Esophagus (tissue), 2 donors: Measurements from ENCODE around the gene RUNX1. TPM values are rescaled to one million over a fixed set of nuclear protein-coding genes. Genes with fewer than 3 reads are reported as not detected.

Experiments used
- H3K27ac ChIP-seq, 2 donors: one replicate each; pipeline ENCODE4 v1.5.1; 2013; ENCODE audit warnings: low read depth in 2 of 2, mild to moderate bottlenecking in 2 of 2, inconsistent platforms in 1 of 2, low read length in 1 of 2, moderate library complexity in 1 of 2
- H3K27me3 ChIP-seq, 2 donors: one replicate each; pipeline ENCODE4 v1.6.1; 2013; ENCODE audit warnings: low read length in 2 of 2, control low read depth in 1 of 2, mild to moderate bottlenecking in 1 of 2; ENCODE audit not compliant: insufficient read depth in 2 of 2, control insufficient read depth in 1 of 2
- H3K36me3 ChIP-seq, 2 donors: one replicate each; pipeline ENCODE4 v1.6.1; 2013; ENCODE audit warnings: low read length in 1 of 2; ENCODE audit not compliant: control insufficient read depth in 2 of 2, insufficient read depth in 2 of 2
- H3K4me1 ChIP-seq, 2 donors: one replicate each; pipeline ENCODE4 v1.6.1; 2013; ENCODE audit warnings: low read length in 1 of 2; ENCODE audit not compliant: control insufficient read depth in 2 of 2, insufficient read depth in 2 of 2
- H3K4me3 ChIP-seq, 2 donors: one replicate each; pipeline ENCODE4 v1.5.1; 2013; ENCODE audit warnings: low read length in 2 of 2, mild to moderate bottlenecking in 2 of 2, low read depth in 1 of 2, moderate library complexity in 1 of 2
- H3K9me3 ChIP-seq, 2 donors: one replicate each; pipeline ENCODE4 v1.6.1; 2013; ENCODE audit warnings: mild to moderate bottlenecking in 2 of 2, low read depth in 1 of 2, low read length in 1 of 2, moderate library complexity in 1 of 2; ENCODE audit not compliant: control insufficient read depth in 2 of 2, insufficient read depth in 1 of 2
- WGBS, 2 donors: extraction: QIAGEN DNeasy Blood & Tissue Kit; methylation state at CpG; one replicate each; pipeline ENCODE4 v1.1.7; 2013; 5-methylcytosine and 5-hydroxymethylcytosine counted together
- polyA plus RNA-seq, 2 donors: library from polyadenylated mRNA; stranded (reverse); fragments of 200-250 nt; gene quantifications; one replicate each; pipeline ENCODE4 v1.2.3, GENCODE V29; 2013
- donor health status: healthy with polysubstance abuse.
- donor health status: Bipolar disorder and iron deficiency.

RUNX1 gene
- polyA plus RNA-seq, 2 donors: 4.4 to 6.4 TPM

DNA sequence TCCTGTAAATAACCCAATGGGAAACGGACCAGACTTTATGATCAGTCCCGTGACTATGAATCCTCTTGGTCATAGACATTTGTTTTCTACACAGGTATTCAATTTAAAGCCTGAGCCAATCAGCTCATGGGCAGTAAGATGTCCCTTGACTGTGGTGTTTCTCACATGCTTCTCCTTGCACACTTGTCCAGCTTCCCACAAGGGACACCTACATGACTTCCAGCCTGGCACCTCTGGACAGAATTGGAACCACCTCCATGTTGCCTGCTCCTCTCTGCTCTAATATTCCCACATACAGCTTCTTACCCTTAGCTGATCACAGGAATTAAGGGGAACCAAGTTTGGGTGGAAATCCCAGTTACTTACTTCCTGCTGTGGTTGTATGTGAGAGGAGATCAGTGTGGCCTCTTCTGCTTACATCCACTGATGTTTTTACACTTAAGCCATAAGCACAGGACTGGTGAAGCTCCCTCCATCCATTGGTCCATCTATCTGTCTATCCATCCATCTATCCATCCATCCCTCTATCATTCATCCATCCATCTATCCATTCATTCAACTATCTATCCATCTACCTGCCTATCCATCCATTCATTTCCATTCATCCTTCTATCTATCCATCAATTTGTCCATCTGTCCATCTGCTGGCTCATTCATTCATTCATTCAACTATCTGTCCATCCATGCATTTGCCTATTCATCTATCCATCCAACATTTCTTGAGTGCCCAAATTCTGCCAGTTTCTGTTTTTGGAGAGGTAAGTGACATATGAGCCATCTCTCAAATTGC is 16.4 kb downstream of the RUNX1 start:
- no peak overlapping the region for H3K27ac ChIP-seq
- WGBS, 2 donors: 83 to 86% methylated on average over 2 of the region's 2 CpGs
- no peaks in the 10 kb centered on the region for H3K36me3 ChIP-seq
- no peaks in the 10 kb centered on the region for H3K4me1 ChIP-seq
- no peaks in the 10 kb centered on the region for H3K27me3 ChIP-seq
- H3K9me3 ChIP-seq: no peaks in the 10 kb centered on the region
- H3K4me3 ChIP-seq: no peak overlapping the region

DNA sequence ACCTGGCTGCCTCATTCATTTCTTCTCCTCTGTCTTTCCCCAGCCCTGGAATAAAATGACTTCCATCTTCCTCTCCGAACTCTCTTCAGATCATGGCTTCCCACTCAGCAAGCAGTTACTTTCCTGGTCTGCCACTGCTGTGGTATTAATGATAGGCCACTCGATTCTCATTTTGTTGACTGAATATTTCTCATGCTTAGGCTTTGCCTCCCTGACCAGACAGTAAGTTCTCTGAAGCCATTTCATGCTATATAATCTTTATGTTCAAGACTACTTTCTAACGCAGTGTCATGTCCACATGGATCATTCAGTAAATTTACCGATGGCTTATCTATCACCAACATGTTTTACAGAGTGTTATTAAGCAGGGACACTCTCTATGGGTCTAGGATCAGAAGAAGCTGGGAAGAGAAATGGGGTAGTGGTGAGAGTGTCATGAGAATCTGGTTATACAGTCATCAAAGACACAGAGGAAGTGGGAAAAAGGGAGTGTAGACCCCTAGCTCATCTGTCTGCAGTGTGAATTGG is 20.6 kb downstream of the RUNX1 start:
- no peaks in the 10 kb centered on the region for H3K4me1 ChIP-seq
- no peaks in the 10 kb centered on the region for H3K27me3 ChIP-seq
- 92 to 93% methylated on average over 4 of the region's 4 CpGs for WGBS, 2 donors
- H3K9me3 ChIP-seq: no peaks in the 10 kb centered on the region
- H3K4me3 ChIP-seq: no peak overlapping the region
- no peaks in the 10 kb centered on the region for H3K36me3 ChIP-seq
- H3K27ac ChIP-seq: peak overlapping the region in 1 of 2 donors; percentile 7

DNA sequence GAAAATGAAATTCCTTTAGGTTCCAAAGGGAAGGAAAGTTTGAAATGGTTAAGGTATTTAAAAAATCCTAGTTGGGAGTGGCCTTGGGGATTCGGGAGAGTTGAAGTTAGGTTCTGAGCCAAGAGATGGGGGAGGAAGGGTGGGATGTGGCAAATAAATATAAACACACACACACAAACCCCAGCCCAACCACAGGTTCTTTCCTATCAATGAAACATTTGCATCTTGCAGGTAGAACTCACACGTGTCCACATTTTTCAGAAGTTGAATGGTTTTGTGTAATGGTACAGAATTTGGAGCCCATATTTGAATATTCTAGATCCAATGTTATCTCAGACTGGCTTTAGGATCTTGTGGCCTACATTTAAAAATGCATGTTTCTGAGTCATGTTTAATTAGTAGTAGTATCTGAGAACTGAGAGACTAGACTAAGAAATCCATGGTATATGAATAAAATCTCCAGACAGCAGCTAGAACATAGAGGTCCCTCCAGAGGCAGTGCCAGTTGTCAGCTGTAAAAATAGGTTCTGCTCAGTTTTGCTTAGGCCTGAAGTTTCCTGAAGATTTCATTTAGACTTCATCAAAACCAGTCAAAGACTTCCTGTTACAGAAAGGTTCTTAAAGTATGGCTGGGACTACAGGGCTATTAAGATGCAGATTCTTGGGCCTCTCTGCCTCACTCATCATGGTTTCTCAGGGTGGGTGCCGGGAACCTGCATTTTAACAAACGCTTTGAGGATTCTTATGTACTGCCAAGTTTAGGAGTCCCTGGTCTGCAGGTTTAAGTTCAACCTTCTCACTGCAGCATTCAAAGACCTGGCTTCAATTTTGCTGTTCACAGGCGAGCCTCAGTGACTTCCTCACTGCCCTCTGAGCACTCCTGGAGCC is 21.3 kb downstream of the RUNX1 start:
- H3K4me3 ChIP-seq: no peak overlapping the region
- no peaks in the 10 kb centered on the region for H3K9me3 ChIP-seq
- H3K27ac ChIP-seq: peak overlapping the region in 1 of 2 donors; percentile 7
- H3K4me1 ChIP-seq: no peaks in the 10 kb centered on the region
- WGBS, 2 donors: 68 to 70% methylated on average over 5 of the region's 5 CpGs
- H3K27me3 ChIP-seq: no peaks in the 10 kb centered on the region
- no peaks in the 10 kb centered on the region for H3K36me3 ChIP-seq

DNA sequence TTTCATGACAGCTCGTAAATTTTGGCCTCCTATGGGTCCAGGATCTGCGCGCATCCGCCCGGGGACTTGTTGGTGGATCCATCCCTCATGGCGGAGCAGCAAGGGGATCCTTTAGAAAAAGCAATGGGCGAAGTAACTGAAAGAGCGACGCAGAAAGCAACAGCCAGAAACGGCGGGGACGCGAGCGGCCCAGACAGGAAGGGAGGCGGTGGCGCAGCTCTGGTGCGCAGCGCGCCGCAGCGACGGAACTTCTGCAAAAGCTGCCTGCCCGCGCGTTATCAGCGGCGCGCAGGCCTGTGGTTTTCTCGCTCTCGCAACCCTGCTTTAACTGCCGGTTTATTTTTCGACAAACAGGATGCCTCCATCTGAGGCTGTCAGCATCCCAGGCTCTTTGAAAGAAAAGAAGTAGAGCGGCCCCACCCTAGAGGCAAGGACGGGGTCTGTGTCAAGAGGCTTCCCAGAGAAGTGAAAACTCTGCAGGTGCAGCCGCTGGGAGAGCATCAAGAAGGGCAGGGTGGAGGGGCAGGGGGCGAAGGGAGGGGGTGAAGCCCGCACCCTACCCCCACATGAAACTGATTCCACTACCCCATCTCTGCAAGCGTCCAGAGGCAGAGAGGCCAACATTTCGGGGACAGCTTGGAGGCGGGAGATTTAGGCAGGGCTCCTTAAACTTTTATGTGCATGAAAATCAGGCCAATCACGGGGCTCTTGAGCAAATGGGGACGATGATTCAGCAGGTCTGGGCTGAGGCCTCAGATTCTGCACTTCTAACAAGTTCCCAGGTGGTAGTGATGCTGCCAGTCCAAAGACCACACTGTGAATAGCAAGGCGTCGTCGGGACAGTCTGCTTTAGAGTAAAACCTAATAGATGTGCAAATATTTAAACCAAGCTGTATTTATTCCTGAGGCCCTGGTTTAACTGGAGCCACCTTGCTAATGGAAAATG is 22.2 kb downstream of the RUNX1 start:
- Histone ChIP-seq H3K4me3 (no peak overlapping the region), H3K9me3 (no peaks in the 10 kb centered on the region), H3K27ac (peak overlapping the region in 1 of 2 donors; percentile 22), H3K36me3 (no peaks in the 10 kb centered on the region), H3K27me3 (no peaks in the 10 kb centered on the region), H3K4me1 (no peaks in the 10 kb centered on the region)
- 33 to 39% methylated on average over 45 of the region's 45 CpGs for WGBS, 2 donors

DNA sequence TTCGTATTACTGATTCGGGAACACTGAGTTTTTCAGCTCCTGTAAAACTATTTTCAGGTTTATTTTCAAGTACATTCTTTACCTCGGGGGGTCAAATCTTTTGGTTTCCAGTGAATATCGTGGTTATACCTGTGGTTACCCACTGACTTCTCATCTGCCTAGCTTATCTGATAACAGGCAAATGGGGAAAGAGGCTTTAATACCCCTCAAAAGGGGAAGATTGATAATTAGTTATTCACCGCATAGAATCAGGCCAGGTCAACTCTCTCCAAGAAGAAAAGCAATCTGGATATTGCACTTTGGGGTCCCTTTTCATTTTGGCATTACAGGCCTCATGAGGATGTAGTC is 23.0 kb downstream of the RUNX1 start:
- H3K9me3 ChIP-seq: no peaks in the 10 kb centered on the region
- H3K27ac ChIP-seq: peak overlapping the region in 1 of 2 donors; percentile 22
- H3K36me3 ChIP-seq: no peaks in the 10 kb centered on the region
- no peaks in the 10 kb centered on the region for H3K27me3 ChIP-seq
- WGBS, 2 donors: 75 to 79% methylated on average over 5 of the region's 5 CpGs
- peaks cover 0 to 3% of the 10 kb centered on the region in 2 donors for H3K4me1 ChIP-seq
- no peak overlapping the region for H3K4me3 ChIP-seq

DNA sequence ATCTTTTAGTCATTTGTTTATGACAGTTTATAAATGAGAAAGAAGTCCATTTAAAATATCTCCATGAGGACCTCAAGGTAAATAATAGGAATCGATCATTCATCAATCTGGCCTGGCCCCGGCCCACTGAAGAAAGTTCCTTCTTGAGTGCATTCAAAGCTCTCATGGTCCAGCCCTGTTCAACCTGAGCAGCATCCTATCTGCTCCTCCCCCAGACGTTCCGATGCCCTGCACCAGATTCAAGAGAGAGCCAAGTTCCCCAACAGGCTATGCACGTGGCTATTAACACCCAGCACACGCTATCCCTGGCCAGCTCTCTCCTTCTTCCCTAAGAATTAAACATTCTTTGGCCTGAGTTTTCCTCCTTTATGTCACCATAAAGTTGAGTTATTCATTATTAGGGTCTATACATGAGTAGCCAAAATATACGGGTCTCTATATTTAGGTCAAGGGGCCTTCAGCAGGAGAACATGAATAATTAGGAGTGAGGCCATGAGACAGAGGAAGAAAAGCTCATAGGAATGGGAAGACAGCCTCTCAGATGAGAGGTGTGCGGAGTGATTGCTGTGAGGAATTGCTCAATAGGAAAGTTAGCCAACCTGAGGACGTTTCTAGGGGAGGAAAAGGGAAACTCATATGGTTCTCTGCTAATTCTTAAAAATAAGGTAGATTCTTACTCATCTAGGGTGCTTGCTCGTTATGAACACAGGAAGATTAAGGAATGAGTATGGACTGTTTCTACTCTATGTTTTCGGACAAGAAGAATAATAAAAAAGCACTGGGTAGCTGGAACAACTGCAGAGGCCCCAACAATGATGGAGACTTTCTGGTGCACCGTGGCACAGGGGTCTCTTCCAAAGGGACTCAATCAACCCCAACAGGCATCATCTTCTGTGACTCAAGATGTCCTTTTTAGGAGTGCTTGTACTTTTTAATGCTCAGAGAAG is 23.6 kb downstream of the RUNX1 start:
- 80 to 83% methylated on average over 12 of the region's 12 CpGs for WGBS, 2 donors
- Histone ChIP-seq H3K9me3 (no peaks in the 10 kb centered on the region), H3K4me3 (no peak overlapping the region), H3K27ac (no peak overlapping the region), H3K27me3 (no peaks in the 10 kb centered on the region), H3K4me1 (peaks cover 0 to 3% of the 10 kb centered on the region in 2 donors), H3K36me3 (no peaks in the 10 kb centered on the region)

DNA sequence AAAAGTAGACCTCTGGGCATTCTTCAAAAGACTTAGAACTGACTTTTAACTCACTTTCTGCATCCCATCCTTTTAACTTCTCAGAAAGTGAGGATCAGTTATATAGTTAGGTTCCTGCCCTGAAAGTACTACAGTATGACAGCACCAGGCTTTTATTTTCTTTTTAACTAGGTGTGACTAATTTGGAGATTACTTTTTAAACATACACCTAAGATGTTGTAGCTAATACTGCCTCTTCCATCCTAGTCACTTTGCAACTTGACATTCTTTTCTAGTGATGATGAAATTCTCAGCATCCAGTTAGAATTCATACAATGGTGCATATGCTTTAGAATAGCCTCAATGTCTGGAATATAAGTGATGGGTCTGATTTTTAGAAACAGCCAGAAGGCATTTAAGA is 24.6 kb downstream of the RUNX1 start:
- Histone ChIP-seq H3K36me3 (no peaks in the 10 kb centered on the region), H3K4me1 (peaks cover 0 to 3% of the 10 kb centered on the region in 2 donors)

DNA sequence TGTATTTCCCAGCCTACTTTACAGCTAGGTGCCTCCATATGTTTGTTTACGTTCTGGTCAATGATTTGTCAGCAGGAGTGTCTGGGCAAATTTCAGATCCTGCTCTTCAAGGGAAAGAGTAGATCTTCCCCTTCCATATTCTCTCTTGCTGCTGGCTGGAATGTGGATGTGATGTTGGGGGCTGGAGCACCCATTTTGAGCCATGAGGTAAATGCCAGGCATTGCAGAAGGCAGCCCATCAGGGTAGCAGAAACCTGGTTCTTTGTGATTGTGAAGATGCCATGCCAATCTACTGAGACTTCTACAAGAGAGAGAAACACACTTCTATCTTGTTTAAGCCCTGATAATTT is 25.1 kb downstream of the RUNX1 start:
- WGBS, 2 donors: 93 to 95% methylated on average over 1 of the region's 1 CpG
- no peaks in the 10 kb centered on the region for H3K9me3 ChIP-seq
- no peaks in the 10 kb centered on the region for H3K27me3 ChIP-seq
- H3K4me3 ChIP-seq: no peak overlapping the region
- no peaks in the 10 kb centered on the region for H3K36me3 ChIP-seq
- H3K4me1 ChIP-seq: peaks cover 0 to 3% of the 10 kb centered on the region in 2 donors
- no peak overlapping the region for H3K27ac ChIP-seq

More for the DNA sequence above, 24.6 kb downstream of the RUNX1 start:
- H3K9me3 ChIP-seq: no peaks in the 10 kb centered on the region
- no peak overlapping the region for H3K4me3 ChIP-seq
- H3K27me3 ChIP-seq: no peaks in the 10 kb centered on the region
- H3K27ac ChIP-seq: no peak overlapping the region
